Cardiac fibroblast (primary cell): Measurements from ENCODE around the gene ZSWIM9.
"Not testable (repeated sequence)": the region's sequence is repeated elsewhere in the genome, so short reads cannot be mapped to it uniquely, and the experiment has no call there.

Experiments used
- DNase-seq, 2 donors: peaks; one replicate each; pipeline versions ENCODE4 v3.0.0 to v3.0.0-alpha.2; 2010; ENCODE audit warnings: low read depth in 2 of 2
- H3K4me3 ChIP-seq, 2 donors: replicated peaks in 1 of 2; 1 replicate in 1 of 2; 2 replicates in 1 of 2; pipeline ENCODE4 v1.5.1; 2011; ENCODE audit warnings: low read depth in 2 of 2, low read length in 2 of 2, mild to moderate bottlenecking in 2 of 2, moderate library complexity in 1 of 2
- TF ChIP-seq, protein P1 (sequence below): IDR thresholded peaks from one replicate; pipeline ENCODE4 v1.5.1; 2011; ENCODE audit warnings: low read depth, mild to moderate bottlenecking, low read length, inconsistent platforms

The ZSWIM9 gene

GRCh38 chr19:48206397-48207093, 36.1 kb downstream of the ZSWIM9 start:
- TF ChIP-seq, protein P1, sequence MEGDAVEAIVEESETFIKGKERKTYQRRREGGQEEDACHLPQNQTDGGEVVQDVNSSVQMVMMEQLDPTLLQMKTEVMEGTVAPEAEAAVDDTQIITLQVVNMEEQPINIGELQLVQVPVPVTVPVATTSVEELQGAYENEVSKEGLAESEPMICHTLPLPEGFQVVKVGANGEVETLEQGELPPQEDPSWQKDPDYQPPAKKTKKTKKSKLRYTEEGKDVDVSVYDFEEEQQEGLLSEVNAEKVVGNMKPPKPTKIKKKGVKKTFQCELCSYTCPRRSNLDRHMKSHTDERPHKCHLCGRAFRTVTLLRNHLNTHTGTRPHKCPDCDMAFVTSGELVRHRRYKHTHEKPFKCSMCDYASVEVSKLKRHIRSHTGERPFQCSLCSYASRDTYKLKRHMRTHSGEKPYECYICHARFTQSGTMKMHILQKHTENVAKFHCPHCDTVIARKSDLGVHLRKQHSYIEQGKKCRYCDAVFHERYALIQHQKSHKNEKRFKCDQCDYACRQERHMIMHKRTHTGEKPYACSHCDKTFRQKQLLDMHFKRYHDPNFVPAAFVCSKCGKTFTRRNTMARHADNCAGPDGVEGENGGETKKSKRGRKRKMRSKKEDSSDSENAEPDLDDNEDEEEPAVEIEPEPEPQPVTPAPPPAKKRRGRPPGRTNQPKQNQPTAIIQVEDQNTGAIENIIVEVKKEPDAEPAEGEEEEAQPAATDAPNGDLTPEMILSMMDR, result no peak
- H3K4me3 ChIP-seq, result no peak overlapping the region
- DNase-seq, result peak in 1 of 2 donors; percentile 32

GRCh38 chr19:48210005-48210404, 39.5 kb downstream of the ZSWIM9 start:
- no peak overlapping the region for H3K4me3 ChIP-seq
- no peak for DNase-seq
- TF ChIP-seq, protein P1, result no peak

DNA sequence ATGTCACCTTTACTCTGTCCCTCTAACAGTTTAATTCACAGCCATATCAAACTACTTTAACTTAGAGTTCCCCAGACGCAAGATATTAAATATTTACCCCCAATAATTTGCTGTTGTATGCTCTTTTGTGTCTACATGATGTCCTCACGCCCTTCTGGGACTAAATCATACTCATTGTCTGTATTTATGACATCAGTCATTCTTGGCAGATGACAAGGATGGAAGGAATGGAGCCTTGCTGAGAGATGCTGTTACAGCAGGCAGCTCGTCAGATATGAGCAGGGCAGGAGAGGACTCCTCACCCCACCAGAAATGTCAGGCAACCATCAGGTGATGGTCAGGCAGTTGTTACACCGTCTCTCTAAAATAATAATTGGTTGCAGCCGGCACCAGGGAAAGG, 43.5 kb downstream of the ZSWIM9 start:
- no peak overlapping the region for H3K4me3 ChIP-seq
- TF ChIP-seq, protein P1, result no peak
- no peak for DNase-seq

DNA sequence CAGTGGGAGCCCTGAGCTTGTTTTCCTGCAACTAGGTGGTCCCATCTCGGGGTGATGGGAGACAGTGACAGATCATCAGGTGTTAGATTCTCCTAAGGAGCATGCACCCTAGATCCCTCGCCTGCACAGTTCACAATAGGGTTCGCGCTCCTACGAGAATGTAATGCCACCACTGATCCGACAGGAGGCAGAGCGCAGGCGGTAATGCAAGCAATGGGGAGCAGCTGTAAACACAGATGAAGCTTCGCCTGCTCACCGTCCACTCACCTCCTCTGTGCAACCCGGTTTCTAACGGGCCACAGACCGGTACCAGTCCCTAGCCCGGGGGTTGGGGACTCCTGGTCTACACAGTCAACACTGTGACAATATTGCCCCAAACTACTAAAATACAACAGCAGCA, 46.5 kb downstream of the ZSWIM9 start:
- H3K4me3 ChIP-seq, result no peak overlapping the region
- TF ChIP-seq, protein P1, result no peak
- no peak for DNase-seq

DNA sequence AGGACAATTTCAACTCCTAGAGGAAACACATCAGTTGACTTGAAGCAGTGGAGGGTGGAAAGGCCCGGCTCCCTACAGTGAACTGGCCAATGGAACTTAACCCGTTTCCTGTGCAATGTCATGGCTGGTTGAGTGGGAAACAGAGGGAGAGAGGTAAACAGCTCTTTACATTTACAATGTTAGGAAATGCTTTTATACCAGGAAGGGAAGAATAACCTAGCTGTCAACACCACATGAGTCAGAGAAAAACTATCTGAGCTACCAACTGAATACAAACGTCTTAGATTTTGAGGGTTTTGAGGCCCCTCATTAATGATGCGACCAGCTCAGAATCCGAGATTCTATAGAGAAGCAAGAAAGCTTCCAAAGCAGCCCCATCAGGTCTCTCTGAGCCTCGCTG, 48.5 kb downstream of the ZSWIM9 start:
- peak; percentile 58 to 61 for DNase-seq
- no peak overlapping the region for H3K4me3 ChIP-seq
- TF ChIP-seq, protein P1, result no peak

DNA sequence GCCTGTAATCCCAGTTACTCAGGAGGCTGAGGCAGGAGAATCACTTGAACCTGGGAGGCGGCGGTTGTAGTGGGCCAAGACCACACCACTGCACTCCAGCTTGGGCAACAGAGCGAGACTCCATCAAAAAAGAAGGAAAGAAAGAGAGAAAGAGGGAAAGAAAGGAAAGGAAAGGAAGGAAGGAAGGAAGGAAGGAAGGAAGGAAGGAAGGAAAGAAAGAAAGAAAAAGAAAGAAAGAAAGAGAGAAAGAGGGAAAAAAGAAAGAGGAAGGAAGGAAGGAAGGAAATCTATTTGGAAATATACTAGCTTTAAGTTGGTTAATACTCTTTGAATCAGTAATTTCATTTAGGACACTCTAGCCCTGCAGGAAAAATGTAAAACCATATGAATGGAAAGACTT, 50.3 kb downstream of the ZSWIM9 start:
- not testable (repeated sequence) for DNase-seq, H3K4me3 ChIP-seq

- H3K4me3 ChIP-seq, result no peak overlapping the region
- no peak for DNase-seq
- TF ChIP-seq, protein P1, result no peak
These were observed 51.1 kb downstream of the ZSWIM9 start for GRCh38 chr19:48221628-48222027.
